DMS114 treated with DMSO at 0.1 percent for 48 hours (cell line): Measurements from ENCODE around the gene RBMS3.
"Not testable (repeated sequence)": the region's sequence is repeated elsewhere in the genome, so short reads cannot be mapped to it uniquely, and the experiment has no call there.

ENCODE experiments used
- DNase-seq: peaks from one replicate; lab custom pipeline; 2025; ENCODE audit not compliant: unreplicated experiment; lab: John Stamatoyannopoulos, UW

Gene RBMS3

GRCh38 chr3:30044515-30044914, 763.6 kb downstream of the RBMS3 start:
- no peak for DNase-seq

DNA sequence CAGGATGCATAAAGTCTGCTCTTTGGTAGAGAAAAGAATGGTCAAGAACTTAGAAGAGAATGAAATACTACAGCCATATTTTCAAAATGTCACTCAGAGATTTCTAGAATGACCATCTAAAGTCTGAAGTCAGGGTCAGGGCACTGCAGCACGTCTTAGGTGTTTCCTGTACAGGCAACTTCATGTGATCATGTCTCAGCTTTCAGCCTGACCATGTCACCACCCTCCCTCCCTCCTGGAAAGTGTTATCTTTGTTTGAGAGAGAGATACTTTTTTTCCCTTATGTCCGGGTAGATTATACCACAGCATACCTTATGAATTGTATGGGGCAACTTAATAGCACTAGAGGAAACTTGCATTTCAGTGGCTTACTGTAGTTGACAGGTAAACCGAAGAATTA, 767.6 kb downstream of the RBMS3 start:
- DNase-seq = no peak

GRCh38 chr3:30050116-30050515, 769.2 kb downstream of the RBMS3 start:
- DNase-seq = not testable (repeated sequence)

GRCh38 chr3:30059240-30059639, 778.4 kb downstream of the RBMS3 start:
- no peak for DNase-seq
